HL-60 (cell line): ENCODE data around the gene C17orf67.

Source experiments
- DNase-seq, 2 experiments: peaks; one replicate each; pipeline ENCODE4 v3.0.0-alpha.2; 2010 to 2020; ENCODE audit warnings: low read depth in 1 of 2, low spot score in 1 of 2
- H3K27ac ChIP-seq: fragments of 250-450 bp; sonication (Bioruptor Pico); replicated peaks from 2 replicates; pipeline ENCODE4 v1.5.1; 2020; ENCODE audit warnings: mild to moderate bottlenecking, moderate library complexity
- H3K27me3 ChIP-seq: fragments of 250-450 bp; sonication (Bioruptor Pico); 2 replicates; pipeline ENCODE4 v1.5.1; 2021; ENCODE audit warnings: mild to moderate bottlenecking, moderate library complexity; ENCODE audit not compliant: insufficient read depth, poor library complexity, severe bottlenecking
- H3K4me3 ChIP-seq: replicated peaks from 2 replicates; pipeline ENCODE4 v1.5.1; 2011; ENCODE audit warnings: mild to moderate bottlenecking, control low read depth, low read length; ENCODE audit not compliant: insufficient read depth
- CTCF ChIP-seq: IDR thresholded peaks from one replicate; pipeline ENCODE4 v1.5.1; 2011; ENCODE audit warnings: low read length, control low read depth, inconsistent platforms; ENCODE audit not compliant: insufficient read depth
- GABPA ChIP-seq: IDR thresholded peaks from 2 replicates; pipeline ENCODE4 v1.6.1; 2012; ENCODE audit warnings: low read depth
- POLR2AphosphoS5 ChIP-seq: IDR thresholded peaks from 2 replicates; pipeline ENCODE4 v1.6.1; 2012; ENCODE audit warnings: low read depth
- REST ChIP-seq: IDR thresholded peaks from 2 replicates; pipeline ENCODE4 v1.6.1; 2012; ENCODE audit warnings: low read depth; ENCODE audit not compliant: insufficient replicate concordance
- SPI1 ChIP-seq: IDR thresholded peaks from 2 replicates; pipeline ENCODE4 v1.6.1; 2012; ENCODE audit warnings: low read depth, mild to moderate bottlenecking, borderline replicate concordance

C17orf67 gene

DNA sequence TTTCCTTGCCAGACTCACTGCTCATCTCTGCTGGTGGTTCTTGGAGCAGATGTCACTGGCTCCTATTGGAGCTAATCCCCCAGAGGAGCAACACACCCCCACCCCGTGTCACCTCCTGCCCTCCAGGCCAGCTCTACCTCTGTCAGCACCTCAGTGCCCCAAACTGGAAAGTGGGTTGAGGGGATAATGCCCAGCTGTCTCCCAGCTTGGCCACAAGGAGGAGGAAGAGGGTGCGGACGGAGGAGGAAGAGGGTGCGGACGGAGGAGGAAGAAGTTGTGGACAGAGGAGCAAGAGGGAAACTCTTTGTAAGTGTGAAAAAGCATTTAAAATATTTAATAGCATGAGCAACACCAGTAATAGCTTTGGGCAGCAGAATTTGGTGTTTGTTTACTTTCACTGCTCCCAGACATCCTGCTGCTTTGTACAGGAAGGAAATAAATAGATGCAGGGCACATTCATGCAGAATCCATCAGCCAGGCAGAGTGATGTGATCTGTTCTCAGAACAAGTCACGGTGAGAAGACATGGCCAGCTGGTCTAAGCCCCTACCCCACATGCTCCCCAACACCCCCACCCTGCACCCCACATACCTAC, 82.5 kb downstream of the C17orf67 start:
- TF ChIP-seq GABPA: no peak
- TF ChIP-seq REST: no peak
- TF ChIP-seq SPI1: no peak
- no peak for TF ChIP-seq POLR2AphosphoS5
- no peak for TF ChIP-seq CTCF
- peak in 1 of 2 experiments; percentile 15 for DNase-seq
- no peaks in the 10 kb centered on the region for H3K27me3 ChIP-seq
- no peak overlapping the region for H3K4me3 ChIP-seq
- no peak overlapping the region for H3K27ac ChIP-seq

DNA sequence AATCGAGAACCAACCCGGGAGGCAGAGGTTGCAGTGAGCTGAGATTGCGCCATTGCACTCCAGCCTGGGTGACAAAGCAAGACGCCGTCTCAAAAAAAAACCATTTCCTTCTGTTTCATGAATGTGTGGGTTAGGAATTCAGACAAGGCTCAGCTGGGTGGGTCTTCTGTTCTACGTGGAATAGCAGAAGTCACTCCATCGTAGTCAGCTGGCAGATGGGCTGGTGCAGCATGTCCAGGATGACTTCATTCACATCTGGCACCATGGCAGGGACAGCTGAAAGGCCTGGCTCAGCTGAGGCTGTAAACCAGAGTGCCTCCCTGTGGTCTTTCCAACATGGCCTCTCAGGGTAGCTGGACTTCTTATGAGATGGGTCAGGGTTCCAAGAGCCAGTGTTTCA, 89.0 kb downstream of the C17orf67 start:
- peak in 1 of 2 experiments; percentile 43 for DNase-seq
- Histone ChIP-seq H3K4me3 (no peak overlapping the region), H3K27ac (no peak overlapping the region), H3K27me3 (no peaks in the 10 kb centered on the region)
- TF ChIP-seq REST (no peak), CTCF (no peak), POLR2AphosphoS5 (no peak), SPI1 (no peak), GABPA (no peak)

GRCh38 chr17:56742601-56743000, 91.1 kb downstream of the C17orf67 start:
- Histone ChIP-seq H3K27ac (no peak overlapping the region), H3K4me3 (no peak overlapping the region), H3K27me3 (no peaks in the 10 kb centered on the region)
- TF ChIP-seq SPI1 (peak; percentile 39; the same call in 1 of the 2 replicates), REST (no peak)
- DNase-seq: peak; percentile 9 to 30
